A549 (cell line): ENCODE results near the gene LIN37. TPM values are rescaled to one million over a fixed set of nuclear protein-coding genes. Genes with fewer than 3 reads are reported as not detected.

Experiments used
- ATAC-seq, 2 experiments: fragments of 200-7000 bp in 1 of 2; fragments of >200 bp in 1 of 2; cut with Nextera tagmentation in 1 of 2; cut with Tn5 transposase in 1 of 2; 3 replicates each; pipeline versions ENCODE4 v1.8.0 to v1.9.1; 2018 to 2020; ENCODE audit warnings: mild to moderate bottlenecking in 1 of 2, moderate library complexity in 1 of 2
- CTCF ChIA-PET: fragments of 300-600 bp; sonication (Branson Sonifier 250); formaldehyde crosslinking; extraction: SDS; loops from one replicate; lab custom pipeline; 2021; ENCODE audit warnings: antibody characterized with exemption, inconsistent platforms; lab: Yijun Ruan, JAX
- POLR2A ChIA-PET: fragments of 350-600 bp; formaldehyde crosslinking; extraction: SDS; loops from one replicate; lab custom pipeline; 2021; ENCODE audit warnings: antibody characterized with exemption, inconsistent platforms; lab: Yijun Ruan, JAX
- DNase-seq, 2 experiments: peaks; one replicate each; pipeline versions ENCODE4 v3.0.0 to v3.0.0-alpha.2; 2011 to 2016; ENCODE audit warnings: low read depth in 1 of 2, low spot score in 1 of 2
- FAIRE-seq: peaks from 2 replicates; lab custom pipeline; 2011; peaks lifted over from hg19 to GRCh38; lab: Jason Lieb, UNC
- H3K27ac ChIP-seq, 2 experiments: fragments of >200 bp; sonication (Bioruptor Twin); formaldehyde crosslinking; 3 replicates each; pipeline ENCODE4 v1.5.1; 2016 to 2017
- H3K4me1 ChIP-seq: fragments of >200 bp; sonication (Bioruptor Twin); formaldehyde crosslinking; 3 replicates; pipeline ENCODE4 v1.6.1; 2016
- H3K4me2 ChIP-seq: fragments of >200 bp; sonication (Bioruptor Twin); formaldehyde crosslinking; 3 replicates; pipeline ENCODE4 v1.6.1; 2016
- H3K4me3 ChIP-seq: fragments of >200 bp; sonication (Bioruptor Twin); formaldehyde crosslinking; 3 replicates; pipeline ENCODE4 v1.5.1; 2016
- H3K9me3 ChIP-seq: fragments of >200 bp; sonication (Bioruptor Twin); formaldehyde crosslinking; 3 replicates; pipeline ENCODE4 v1.6.1; 2016
- CBX2 ChIP-seq: fragments of 200-600 bp; sonication (generic); IDR thresholded peaks from 2 replicates; pipeline ENCODE4 v1.6.1; 2016; ENCODE audit warnings: low read depth, mild to moderate bottlenecking, borderline replicate concordance
- CBX8 ChIP-seq: fragments of 200-600 bp; sonication (generic); IDR thresholded peaks from 2 replicates; pipeline ENCODE4 v1.6.1; 2016
- CEBPB ChIP-seq, 2 experiments: fragments of >200 bp in 1 of 2; sonication (Bioruptor Twin) in 1 of 2; formaldehyde crosslinking in 1 of 2; IDR thresholded peaks; 2 replicates each; pipeline ENCODE4 v1.6.1; 2012 to 2016
- CHD4 ChIP-seq: fragments of 200-600 bp; sonication (generic); IDR thresholded peaks from 2 replicates; pipeline ENCODE4 v1.6.1; 2016; ENCODE audit warnings: antibody characterized with exemption, mild to moderate bottlenecking, borderline replicate concordance
- EHF ChIP-seq: fragments of 250-450 bp; sonication (Bioruptor Pico); IDR thresholded peaks from 2 replicates; pipeline ENCODE4 v1.5.0; 2020; ENCODE audit warnings: mild to moderate bottlenecking
- EHMT2 ChIP-seq: fragments of 200-600 bp; sonication (generic); IDR thresholded peaks from 2 replicates; pipeline ENCODE4 v1.6.1; 2016; ENCODE audit warnings: antibody characterized with exemption, low read depth, mild to moderate bottlenecking, moderate library complexity
- ELK1 ChIP-seq: fragments of 150-350 bp; IDR thresholded peaks from 2 replicates; pipeline ENCODE4 v1.6.1; 2014; ENCODE audit warnings: low read depth, mild to moderate bottlenecking, low read length
- EP300 ChIP-seq, 2 experiments: fragments of >200 bp; sonication (Bioruptor Twin); formaldehyde crosslinking; IDR thresholded peaks; 2 replicates in 1 of 2; 3 replicates in 1 of 2; pipeline ENCODE4 v1.6.1; 2016 to 2017
- ESRRA ChIP-seq: fragments of 150-350 bp; IDR thresholded peaks from 2 replicates; pipeline ENCODE4 v1.6.1; 2014; ENCODE audit warnings: mild to moderate bottlenecking, low read length, borderline replicate concordance
- HEYL ChIP-seq: fragments of 250-450 bp; sonication (Bioruptor Pico); IDR thresholded peaks from 2 replicates; pipeline ENCODE4 v1.8.0; 2021; ENCODE audit warnings: mild to moderate bottlenecking, moderate library complexity
- HOXA7 ChIP-seq: fragments of 250-450 bp; sonication (Bioruptor Pico); IDR thresholded peaks from 2 replicates; pipeline ENCODE4 v1.5.0; 2020; ENCODE audit warnings: mild to moderate bottlenecking, moderate library complexity
- JUN ChIP-seq, 2 experiments: fragments of >200 bp; sonication (Bioruptor Twin); formaldehyde crosslinking; IDR thresholded peaks; 2 replicates in 1 of 2; 3 replicates in 1 of 2; pipeline ENCODE4 v1.6.1; 2016 to 2017
- JUNB ChIP-seq: fragments of >200 bp; sonication (Bioruptor Twin); formaldehyde crosslinking; IDR thresholded peaks from 2 replicates; pipeline ENCODE4 v1.6.1; 2016
- KDM5A ChIP-seq: fragments of 200-600 bp; sonication (generic); IDR thresholded peaks from 2 replicates; pipeline ENCODE4 v1.6.1; 2016; ENCODE audit warnings: antibody characterized with exemption, mild to moderate bottlenecking
- MAX ChIP-seq: IDR thresholded peaks from 2 replicates; pipeline ENCODE4 v1.6.1; 2012
- MAZ ChIP-seq: fragments of 150-350 bp; IDR thresholded peaks from 2 replicates; pipeline ENCODE4 v1.6.1; 2014; ENCODE audit warnings: antibody characterized with exemption, low read depth, low read length, borderline replicate concordance
- NFE2L2 ChIP-seq: fragments of 150-350 bp; conservative IDR thresholded peaks from 2 replicates; pipeline ENCODE4 v1.6.1; 2014; ENCODE audit warnings: low read length
- NR3C1 ChIP-seq: fragments of >200 bp; sonication (Bioruptor Twin); formaldehyde crosslinking; IDR thresholded peaks from 3 replicates; pipeline ENCODE4 v1.6.1; 2017
- POLR2AphosphoS2 ChIP-seq: conservative IDR thresholded peaks from 2 replicates; pipeline ENCODE4 v1.6.1; 2012; ENCODE audit warnings: low read length, improper control_type of control experiment, inconsistent platforms
- RAD21 ChIP-seq, 2 experiments: fragments of >200 bp in 1 of 2; sonication (Bioruptor Twin) in 1 of 2; formaldehyde crosslinking in 1 of 2; IDR thresholded peaks in 1 of 2; conservative IDR thresholded peaks in 1 of 2; 2 replicates in 1 of 2; 3 replicates in 1 of 2; pipeline ENCODE4 v1.6.1; 2012 to 2018; ENCODE audit warnings: inconsistent platforms in 1 of 2
- RCOR1 ChIP-seq: fragments of 150-350 bp; IDR thresholded peaks from 2 replicates; pipeline ENCODE4 v1.6.1; 2014; ENCODE audit warnings: antibody characterized with exemption, low read length, low read depth
- RFX5 ChIP-seq: fragments of 450-650 bp; IDR thresholded peaks from 2 replicates; pipeline ENCODE4 v1.7.1; 2014; ENCODE audit warnings: antibody characterized with exemption, mild to moderate bottlenecking, moderate library complexity
- SREBF2 ChIP-seq: fragments of 450-650 bp; IDR thresholded peaks from 2 replicates; pipeline ENCODE4 v1.6.1; 2014; ENCODE audit warnings: mild to moderate bottlenecking, moderate library complexity
- TP53 ChIP-seq: fragments of 250-450 bp; sonication (Bioruptor Pico); IDR thresholded peaks from 2 replicates; pipeline ENCODE4 v1.5.0; 2021; ENCODE audit warnings: mild to moderate bottlenecking, moderate library complexity
- ZC3H11A ChIP-seq: fragments of 450-650 bp; IDR thresholded peaks from 2 replicates; pipeline ENCODE4 v1.6.1; 2014; ENCODE audit warnings: antibody characterized with exemption, mild to moderate bottlenecking
- ZFP36 ChIP-seq: fragments of 450-650 bp; IDR thresholded peaks from 2 replicates; pipeline ENCODE4 v1.6.1; 2014; ENCODE audit warnings: borderline replicate concordance; ENCODE audit not compliant: partially characterized antibody
- WGBS: methylation state at CpG from one replicate; pipeline ENCODE4 v1.1.6; 2017; ENCODE audit errors: missing lambda C conversion rate; 5-methylcytosine and 5-hydroxymethylcytosine counted together
- polyA plus RNA-seq, 4 experiments: library from polyadenylated mRNA; depleted of rRNA in 3 of 4; stranded (reverse); fragments of >200 nt; fragmentation: RNase III in 1 of 4; extraction: RNeasy Plus Mini Kit Qiagen cat#74134 plus additional on column Dnase treatment in 1 of 4; gene quantifications; 2 replicates in 3 of 4; 3 replicates in 1 of 4; pipeline ENCODE4 v1.2.3, GENCODE V29; 2011 to 2017
- TF ChIP-seq, protein P1 (sequence below): IDR thresholded peaks from 2 replicates; pipeline ENCODE4 v1.6.1; 2012; ENCODE audit warnings: low read depth, borderline replicate concordance
- TF ChIP-seq, protein P2 (sequence below): fragments of 200-600 bp; sonication (generic); IDR thresholded peaks from 2 replicates; pipeline ENCODE4 v1.6.1; 2016; ENCODE audit warnings: antibody characterized with exemption, mild to moderate bottlenecking, moderate library complexity

The LIN37 gene
- polyA plus RNA-seq, 2 of the 4 experiments (the other 2 are of a cell fraction), result 8.1 to 23.1 TPM

- no peak overlapping the region for H3K4me2 ChIP-seq
- ATAC-seq (no peak), FAIRE-seq (no peak), DNase-seq (no peak)
- H3K4me1 ChIP-seq, result peaks cover 20% of the 10 kb centered on the region
- ChIA-PET POLR2A (no interaction called here), CTCF (interaction anchor here (1.1 to 5.0 kb wide), 7 partner anchors 17 to 368 kb away, joined by 3 to 29 read pairs (median 4); partner anchors contain the start of genes PSENEN and U2AF1L4)
- WGBS, result 97% methylated on average over 9 of the region's 9 CpGs
- TF ChIP-seq ZC3H11A (no peak), SREBF2 (no peak), RCOR1 (no peak), CBX2 (no peak), CBX8 (no peak), ESRRA (peak; percentile 84; the same call in 1 of the 2 replicates)
- no peaks in the 10 kb centered on the region for H3K9me3 ChIP-seq
- H3K4me3 ChIP-seq, result no peak overlapping the region
- H3K27ac ChIP-seq, result no peak overlapping the region
Measured at GRCh38 chr19:35720163-35720524, 28.2 kb upstream of the LIN37 start.

DNA sequence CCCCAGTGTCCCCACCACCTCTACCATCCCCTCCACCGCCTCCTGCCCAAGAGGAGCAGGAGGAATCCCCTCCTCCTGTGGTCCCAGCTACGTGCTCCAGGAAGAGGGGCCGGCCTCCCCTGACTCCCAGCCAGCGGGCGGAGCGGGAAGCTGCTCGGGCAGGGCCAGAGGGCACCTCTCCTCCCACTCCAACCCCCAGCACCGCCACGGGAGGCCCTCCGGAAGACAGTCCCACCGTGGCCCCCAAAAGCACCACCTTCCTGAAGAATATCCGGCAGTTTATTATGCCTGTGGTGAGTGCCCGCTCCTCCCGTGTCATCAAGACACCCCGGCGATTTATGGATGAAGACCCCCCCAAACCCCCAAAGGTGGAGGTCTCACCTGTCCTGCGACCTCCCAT, 27.7 kb upstream of the LIN37 start:
- ChIA-PET CTCF (interaction anchor here (1.2 to 5.0 kb wide), 7 partner anchors 12 to 368 kb away, joined by 3 to 29 read pairs (median 6); partner anchors contain the start of genes PSENEN and U2AF1L4), POLR2A (no interaction called here)
- no peak for FAIRE-seq
- TF ChIP-seq EHMT2 (no peak), EP300 (IDR thresholded peaks at IDR 0.05) (no peak)
- Histone ChIP-seq H3K27ac (no peak overlapping the region), H3K9me3 (no peaks in the 10 kb centered on the region), H3K4me1 (peaks cover 15% of the 10 kb centered on the region), H3K4me3 (no peak overlapping the region), H3K4me2 (no peak overlapping the region)
- no peak for ATAC-seq
- no peak for DNase-seq
- 95% methylated on average over 17 of the region's 17 CpGs for WGBS

DNA sequence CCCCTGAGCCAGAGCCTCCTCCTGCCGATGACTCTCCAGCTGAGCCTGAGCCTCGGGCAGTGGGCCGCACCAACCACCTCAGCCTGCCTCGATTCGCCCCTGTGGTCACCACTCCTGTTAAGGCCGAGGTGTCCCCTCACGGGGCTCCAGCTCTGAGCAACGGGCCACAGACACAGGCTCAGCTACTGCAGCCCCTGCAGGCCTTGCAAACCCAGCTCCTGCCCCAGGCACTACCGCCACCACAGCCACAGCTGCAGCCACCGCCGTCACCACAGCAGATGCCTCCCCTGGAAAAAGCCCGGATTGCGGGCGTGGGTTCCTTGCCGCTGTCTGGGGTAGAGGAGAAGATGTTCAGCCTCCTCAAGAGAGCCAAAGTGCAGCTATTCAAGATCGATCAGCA, 27.0 kb upstream of the LIN37 start:
- TF ChIP-seq EHF, result no peak
- TF ChIP-seq, protein P1, sequence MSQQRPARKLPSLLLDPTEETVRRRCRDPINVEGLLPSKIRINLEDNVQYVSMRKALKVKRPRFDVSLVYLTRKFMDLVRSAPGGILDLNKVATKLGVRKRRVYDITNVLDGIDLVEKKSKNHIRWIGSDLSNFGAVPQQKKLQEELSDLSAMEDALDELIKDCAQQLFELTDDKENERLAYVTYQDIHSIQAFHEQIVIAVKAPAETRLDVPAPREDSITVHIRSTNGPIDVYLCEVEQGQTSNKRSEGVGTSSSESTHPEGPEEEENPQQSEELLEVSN, result no peak
- no peak for TF ChIP-seq ELK1
- no peak for TF ChIP-seq CEBPB (IDR thresholded peaks at IDR 0.05)
- no peak for TF ChIP-seq HOXA7
- TF ChIP-seq EHMT2, result no peak
- no peak for TF ChIP-seq HEYL (CRISPR knock-in tag)
- no peak for TF ChIP-seq POLR2AphosphoS2
- TF ChIP-seq RFX5, result no peak
- no peak for FAIRE-seq
- no peak for ATAC-seq
- no peak for DNase-seq
- H3K4me2 ChIP-seq, result no peak overlapping the region
- no peak overlapping the region for H3K27ac ChIP-seq
- POLR2A ChIA-PET, result no interaction called here
- 96% methylated on average over 16 of the region's 16 CpGs for WGBS
- no peaks in the 10 kb centered on the region for H3K9me3 ChIP-seq
- CTCF ChIA-PET, result interaction anchor here (1.0 to 5.0 kb wide), 11 partner anchors 9 to 369 kb away, joined by 3 to 29 read pairs (median 4); partner anchors contain the start of genes LIN37, PSENEN and U2AF1L4
- no peak overlapping the region for H3K4me3 ChIP-seq
- H3K4me1 ChIP-seq, result peaks cover 9% of the 10 kb centered on the region

DNA sequence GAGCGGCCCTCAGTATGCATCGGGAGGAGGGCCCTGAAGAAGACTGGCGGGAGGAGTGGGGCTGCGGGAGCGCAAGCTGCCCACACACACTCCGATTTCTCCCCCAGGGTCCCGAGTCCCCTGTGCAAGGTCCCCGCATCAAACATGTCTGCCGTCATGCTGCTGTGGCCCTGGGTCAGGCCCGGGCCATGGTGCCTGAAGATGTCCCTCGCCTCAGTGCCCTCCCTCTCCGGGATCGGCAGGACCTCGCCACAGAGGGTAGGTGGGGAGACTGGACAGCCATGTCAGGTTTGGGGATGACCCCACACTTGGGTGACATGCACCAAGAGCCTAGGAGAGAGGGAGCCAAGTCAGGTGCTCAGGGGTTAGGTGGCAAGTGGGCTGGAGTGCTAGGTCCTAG, 25.9 kb upstream of the LIN37 start:
- Histone ChIP-seq H3K4me1 (peaks cover 9% of the 10 kb centered on the region), H3K27ac (no peak overlapping the region), H3K4me3 (no peak overlapping the region), H3K4me2 (no peak overlapping the region), H3K9me3 (no peaks in the 10 kb centered on the region)
- CTCF ChIA-PET, result interaction anchor here (0.7 to 5.0 kb wide), 6 partner anchors 10 to 94 kb away, joined by 3 to 26 read pairs (median 4); partner anchors contain the start of gene LIN37
- DNase-seq, result no peak
- FAIRE-seq, result no peak
- 94% methylated on average over 12 of the region's 14 CpGs for WGBS
- TF ChIP-seq ZC3H11A, result no peak
- no peak for TF ChIP-seq KDM5A
- no peak for TF ChIP-seq MAX
- no peak for TF ChIP-seq MAZ
- TF ChIP-seq JUNB, result no peak
- no peak for TF ChIP-seq ESRRA
- TF ChIP-seq JUN (IDR thresholded peaks at IDR 0.05), result no peak
- TF ChIP-seq, protein P2, sequence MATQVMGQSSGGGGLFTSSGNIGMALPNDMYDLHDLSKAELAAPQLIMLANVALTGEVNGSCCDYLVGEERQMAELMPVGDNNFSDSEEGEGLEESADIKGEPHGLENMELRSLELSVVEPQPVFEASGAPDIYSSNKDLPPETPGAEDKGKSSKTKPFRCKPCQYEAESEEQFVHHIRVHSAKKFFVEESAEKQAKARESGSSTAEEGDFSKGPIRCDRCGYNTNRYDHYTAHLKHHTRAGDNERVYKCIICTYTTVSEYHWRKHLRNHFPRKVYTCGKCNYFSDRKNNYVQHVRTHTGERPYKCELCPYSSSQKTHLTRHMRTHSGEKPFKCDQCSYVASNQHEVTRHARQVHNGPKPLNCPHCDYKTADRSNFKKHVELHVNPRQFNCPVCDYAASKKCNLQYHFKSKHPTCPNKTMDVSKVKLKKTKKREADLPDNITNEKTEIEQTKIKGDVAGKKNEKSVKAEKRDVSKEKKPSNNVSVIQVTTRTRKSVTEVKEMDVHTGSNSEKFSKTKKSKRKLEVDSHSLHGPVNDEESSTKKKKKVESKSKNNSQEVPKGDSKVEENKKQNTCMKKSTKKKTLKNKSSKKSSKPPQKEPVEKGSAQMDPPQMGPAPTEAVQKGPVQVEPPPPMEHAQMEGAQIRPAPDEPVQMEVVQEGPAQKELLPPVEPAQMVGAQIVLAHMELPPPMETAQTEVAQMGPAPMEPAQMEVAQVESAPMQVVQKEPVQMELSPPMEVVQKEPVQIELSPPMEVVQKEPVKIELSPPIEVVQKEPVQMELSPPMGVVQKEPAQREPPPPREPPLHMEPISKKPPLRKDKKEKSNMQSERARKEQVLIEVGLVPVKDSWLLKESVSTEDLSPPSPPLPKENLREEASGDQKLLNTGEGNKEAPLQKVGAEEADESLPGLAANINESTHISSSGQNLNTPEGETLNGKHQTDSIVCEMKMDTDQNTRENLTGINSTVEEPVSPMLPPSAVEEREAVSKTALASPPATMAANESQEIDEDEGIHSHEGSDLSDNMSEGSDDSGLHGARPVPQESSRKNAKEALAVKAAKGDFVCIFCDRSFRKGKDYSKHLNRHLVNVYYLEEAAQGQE, result no peak
- no peak for TF ChIP-seq NR3C1
- no peak for TF ChIP-seq EP300 (IDR thresholded peaks at IDR 0.05)
- no peak for TF ChIP-seq ZFP36
- no peak for TF ChIP-seq TP53 (CRISPR knock-in tag)
- no peak for TF ChIP-seq EHF
- TF ChIP-seq RAD21 (conservative IDR thresholded peaks at IDR 0.05 in 1 of 2, IDR thresholded peaks at IDR 0.05 in 1 of 2), result no peak
- no peak for TF ChIP-seq NFE2L2
- no peak for TF ChIP-seq CHD4
- POLR2A ChIA-PET, result no interaction called here
- ATAC-seq, result no peak
